Measurements from ENCODE around the gene BMP7. TPM values are rescaled to one million over a fixed set of nuclear protein-coding genes. Genes with fewer than 3 reads are reported as not detected.

The BMP7 gene
- total RNA-seq, 1 experiment from 2014 or later = 0.13 TPM

DNA sequence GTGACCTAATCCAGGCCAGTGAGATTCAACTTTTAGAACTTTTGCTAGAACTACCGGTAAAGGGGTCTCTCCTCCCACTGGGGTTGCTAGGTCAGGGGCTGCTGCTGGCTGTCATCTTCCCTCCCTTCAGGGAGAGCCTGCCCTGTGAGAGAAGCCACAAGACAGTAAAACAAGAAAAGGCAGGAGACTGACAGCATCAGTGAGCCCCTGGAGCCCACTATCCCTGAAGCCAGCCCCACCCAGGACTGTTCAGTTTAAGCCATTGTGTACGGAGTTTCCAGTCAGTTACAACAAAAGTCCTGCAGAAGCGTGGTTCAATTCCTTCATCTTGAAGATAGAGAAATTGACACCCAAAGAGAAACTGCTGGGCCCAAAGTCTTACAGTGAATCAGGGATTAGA is 7.9 kb upstream of the BMP7 start:
- no peaks in the 10 kb centered on the region for H3K36me3 ChIP-seq (ENCODE audit: low read depth)
- CTCF ChIA-PET = no interaction called here
- H3K9me3 ChIP-seq (ENCODE audit: insufficient read depth, low read depth) = no peaks in the 10 kb centered on the region
- POLR2A ChIA-PET (ENCODE audit: unreplicated experiment) = no interaction called here
- no peaks in the 10 kb centered on the region for H4K20me1 ChIP-seq (ENCODE audit: insufficient read depth)
- peaks cover 15% of the 10 kb centered on the region for H3K4me1 ChIP-seq (replicated peaks; ENCODE audit: insufficient read depth)
- no peak for DNase-seq
- no TSS peak for BruUV-seq (replicated peaks)
- peak overlapping the region; percentile 23; the same call in 1 of the 2 replicates for H3K4me2 ChIP-seq
- TF ChIP-seq EZH2 (IDR thresholded peaks at IDR 0.05; ENCODE audit: low read depth) = no peak
- TF ChIP-seq, protein P1, sequence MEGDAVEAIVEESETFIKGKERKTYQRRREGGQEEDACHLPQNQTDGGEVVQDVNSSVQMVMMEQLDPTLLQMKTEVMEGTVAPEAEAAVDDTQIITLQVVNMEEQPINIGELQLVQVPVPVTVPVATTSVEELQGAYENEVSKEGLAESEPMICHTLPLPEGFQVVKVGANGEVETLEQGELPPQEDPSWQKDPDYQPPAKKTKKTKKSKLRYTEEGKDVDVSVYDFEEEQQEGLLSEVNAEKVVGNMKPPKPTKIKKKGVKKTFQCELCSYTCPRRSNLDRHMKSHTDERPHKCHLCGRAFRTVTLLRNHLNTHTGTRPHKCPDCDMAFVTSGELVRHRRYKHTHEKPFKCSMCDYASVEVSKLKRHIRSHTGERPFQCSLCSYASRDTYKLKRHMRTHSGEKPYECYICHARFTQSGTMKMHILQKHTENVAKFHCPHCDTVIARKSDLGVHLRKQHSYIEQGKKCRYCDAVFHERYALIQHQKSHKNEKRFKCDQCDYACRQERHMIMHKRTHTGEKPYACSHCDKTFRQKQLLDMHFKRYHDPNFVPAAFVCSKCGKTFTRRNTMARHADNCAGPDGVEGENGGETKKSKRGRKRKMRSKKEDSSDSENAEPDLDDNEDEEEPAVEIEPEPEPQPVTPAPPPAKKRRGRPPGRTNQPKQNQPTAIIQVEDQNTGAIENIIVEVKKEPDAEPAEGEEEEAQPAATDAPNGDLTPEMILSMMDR (conservative IDR thresholded peaks at IDR 0.05) = no peak
- H3K79me2 ChIP-seq (ENCODE audit: low read depth) = no peaks in the 10 kb centered on the region
- no peaks in the 10 kb centered on the region; the same call in 1 of the 2 replicates for H3K27me3 ChIP-seq (ENCODE audit: insufficient read depth, low read depth)
- H3K4me3 ChIP-seq = no peak overlapping the region
- intact Hi-C loops (cut with micrococcal nuclease; ENCODE audit: unreplicated experiment) = no loop called here
- H2AFZ ChIP-seq = no peak overlapping the region
- no peak overlapping the region for H3K27ac ChIP-seq
- no peaks in the 10 kb centered on the region for H3K9me2 ChIP-seq (ENCODE audit: insufficient read depth)
- no peaks in the 10 kb centered on the region for H3F3A ChIP-seq (ENCODE audit: insufficient read depth, low read depth)

DNA sequence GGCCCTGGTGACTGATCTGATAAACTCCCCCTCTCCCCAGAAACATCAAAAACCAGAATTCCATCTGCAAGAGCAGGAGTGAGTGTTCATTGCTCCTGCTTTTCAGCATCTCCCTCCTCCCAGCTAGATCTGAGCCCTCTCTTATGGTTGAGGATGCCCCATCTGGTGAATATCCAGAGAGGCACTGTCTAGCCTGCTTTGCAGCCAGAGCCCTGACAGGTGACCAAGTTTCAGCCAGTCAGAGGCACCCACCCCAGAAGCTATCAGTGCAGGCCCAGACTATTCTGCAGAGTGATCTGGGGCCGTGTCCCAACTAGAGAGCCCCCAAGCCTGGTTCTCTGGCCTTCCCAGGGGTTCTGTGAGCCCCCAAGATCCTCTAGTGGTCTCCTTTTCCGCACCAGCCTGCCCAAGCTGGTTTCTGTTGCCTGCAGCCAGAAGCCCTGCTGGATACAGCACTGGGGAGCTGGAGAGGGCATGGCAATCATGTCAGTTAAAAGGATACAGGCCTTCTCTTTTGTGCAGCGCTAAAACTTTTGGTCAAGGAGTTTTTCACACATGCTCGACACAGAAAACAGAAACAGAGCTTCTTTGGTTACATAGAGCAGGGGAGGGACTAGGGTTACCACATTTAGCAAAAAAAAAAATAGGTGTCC is 6.6 kb upstream of the BMP7 start:
- no peaks in the 10 kb centered on the region for H3K36me3 ChIP-seq (ENCODE audit: low read depth)
- H3K4me1 ChIP-seq (replicated peaks; ENCODE audit: insufficient read depth) = peaks cover 15% of the 10 kb centered on the region
- no peak for DNase-seq
- BruUV-seq (replicated peaks) = no TSS peak
- H3K4me3 ChIP-seq = no peak overlapping the region
- peaks cover 9% of the 10 kb centered on the region; the same call in 1 of the 2 replicates for H3K27me3 ChIP-seq (ENCODE audit: insufficient read depth, low read depth)
- no peak overlapping the region for H2AFZ ChIP-seq
- H3F3A ChIP-seq (ENCODE audit: insufficient read depth, low read depth) = no peaks in the 10 kb centered on the region
- no peaks in the 10 kb centered on the region for H3K9me2 ChIP-seq (ENCODE audit: insufficient read depth)
- intact Hi-C loops (cut with micrococcal nuclease; ENCODE audit: unreplicated experiment) = no loop called here
- POLR2A ChIA-PET (ENCODE audit: unreplicated experiment) = no interaction called here
- no peak overlapping the region for H3K4me2 ChIP-seq
- H4K20me1 ChIP-seq (ENCODE audit: insufficient read depth) = no peaks in the 10 kb centered on the region
- CTCF ChIA-PET = no interaction called here
- TF ChIP-seq EZH2 (IDR thresholded peaks at IDR 0.05; ENCODE audit: low read depth) = no peak
- TF ChIP-seq, protein P1 (conservative IDR thresholded peaks at IDR 0.05) = no peak
- no peak overlapping the region for H3K27ac ChIP-seq
- H3K9me3 ChIP-seq (ENCODE audit: insufficient read depth, low read depth) = no peaks in the 10 kb centered on the region
- no peaks in the 10 kb centered on the region for H3K79me2 ChIP-seq (ENCODE audit: low read depth)

DNA sequence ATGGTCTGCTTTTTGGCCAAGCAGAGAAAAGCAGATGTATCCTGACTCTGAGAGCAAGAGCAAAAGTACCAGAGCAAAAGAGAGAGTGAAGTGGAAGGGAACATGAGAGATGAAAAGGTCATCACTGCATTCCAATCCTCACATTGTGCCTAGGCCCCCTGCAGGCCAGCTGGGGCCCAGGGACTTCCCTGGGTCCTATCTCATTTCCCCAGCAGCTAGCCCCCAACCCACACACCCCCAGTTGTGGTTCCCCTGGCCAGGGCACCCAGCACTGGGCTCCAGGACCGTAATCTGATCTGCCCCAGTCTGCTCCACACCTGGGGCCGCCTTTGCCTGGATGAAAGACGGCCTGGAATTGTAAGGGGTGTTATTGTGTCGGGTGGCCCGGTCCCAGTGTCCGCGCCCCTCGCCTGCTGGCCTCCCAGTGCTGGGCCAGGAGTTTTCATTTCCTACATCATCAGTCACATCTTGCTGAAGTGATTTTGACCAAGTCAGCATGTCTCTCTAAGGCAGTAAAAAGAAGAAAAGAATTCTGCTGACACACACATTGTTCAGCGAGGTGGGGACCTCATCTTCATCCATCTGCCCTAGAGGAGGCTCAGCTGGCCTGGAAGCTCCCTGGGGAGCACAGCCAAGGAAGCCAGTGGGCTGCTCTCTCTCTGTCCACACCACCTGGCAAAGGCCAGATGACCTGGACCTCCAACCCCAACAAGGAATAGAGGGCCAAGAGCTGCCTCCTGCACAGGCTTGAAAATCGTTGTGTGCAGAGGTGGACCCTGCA is 4.0 kb upstream of the BMP7 start:
- no peak overlapping the region for H2AFZ ChIP-seq
- no TSS peak for BruUV-seq (replicated peaks)
- intact Hi-C loops (cut with micrococcal nuclease; ENCODE audit: unreplicated experiment) = no loop called here
- H3K9me2 ChIP-seq (ENCODE audit: insufficient read depth) = no peaks in the 10 kb centered on the region
- H3F3A ChIP-seq (ENCODE audit: insufficient read depth, low read depth) = no peaks in the 10 kb centered on the region
- peaks cover 33% of the 10 kb centered on the region for H3K27me3 ChIP-seq (ENCODE audit: insufficient read depth, low read depth)
- no peak for DNase-seq
- CTCF ChIA-PET = no interaction called here
- POLR2A ChIA-PET (ENCODE audit: unreplicated experiment) = interaction anchor here (0.6 kb wide), 1 partner anchor 842 kb away, joined by 4 read pairs; no protein-coding TSS in a partner anchor
- H3K4me3 ChIP-seq = no peak overlapping the region
- H3K9me3 ChIP-seq (ENCODE audit: insufficient read depth, low read depth) = no peaks in the 10 kb centered on the region
- H3K4me2 ChIP-seq = no peak overlapping the region
- peaks cover 14% of the 10 kb centered on the region for H3K4me1 ChIP-seq (replicated peaks; ENCODE audit: insufficient read depth)
- H3K36me3 ChIP-seq (ENCODE audit: low read depth) = no peaks in the 10 kb centered on the region
- no peak for TF ChIP-seq EZH2 (IDR thresholded peaks at IDR 0.05; ENCODE audit: low read depth)
- TF ChIP-seq, protein P1 (conservative IDR thresholded peaks at IDR 0.05) = no peak
- H3K79me2 ChIP-seq (ENCODE audit: low read depth) = no peaks in the 10 kb centered on the region
- no peak overlapping the region for H3K27ac ChIP-seq
- no peaks in the 10 kb centered on the region for H4K20me1 ChIP-seq (ENCODE audit: insufficient read depth)
